ENCODE measurements around the gene SLC9A2. TPM values are rescaled to one million over a fixed set of nuclear protein-coding genes. Genes with fewer than 3 reads are reported as not detected.
A peak's percentile ranks its signal among the peaks of the same experiment; 100 is the strongest.

Gene SLC9A2, protein sequence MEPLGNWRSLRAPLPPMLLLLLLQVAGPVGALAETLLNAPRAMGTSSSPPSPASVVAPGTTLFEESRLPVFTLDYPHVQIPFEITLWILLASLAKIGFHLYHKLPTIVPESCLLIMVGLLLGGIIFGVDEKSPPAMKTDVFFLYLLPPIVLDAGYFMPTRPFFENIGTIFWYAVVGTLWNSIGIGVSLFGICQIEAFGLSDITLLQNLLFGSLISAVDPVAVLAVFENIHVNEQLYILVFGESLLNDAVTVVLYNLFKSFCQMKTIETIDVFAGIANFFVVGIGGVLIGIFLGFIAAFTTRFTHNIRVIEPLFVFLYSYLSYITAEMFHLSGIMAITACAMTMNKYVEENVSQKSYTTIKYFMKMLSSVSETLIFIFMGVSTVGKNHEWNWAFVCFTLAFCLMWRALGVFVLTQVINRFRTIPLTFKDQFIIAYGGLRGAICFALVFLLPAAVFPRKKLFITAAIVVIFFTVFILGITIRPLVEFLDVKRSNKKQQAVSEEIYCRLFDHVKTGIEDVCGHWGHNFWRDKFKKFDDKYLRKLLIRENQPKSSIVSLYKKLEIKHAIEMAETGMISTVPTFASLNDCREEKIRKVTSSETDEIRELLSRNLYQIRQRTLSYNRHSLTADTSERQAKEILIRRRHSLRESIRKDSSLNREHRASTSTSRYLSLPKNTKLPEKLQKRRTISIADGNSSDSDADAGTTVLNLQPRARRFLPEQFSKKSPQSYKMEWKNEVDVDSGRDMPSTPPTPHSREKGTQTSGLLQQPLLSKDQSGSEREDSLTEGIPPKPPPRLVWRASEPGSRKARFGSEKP
- polyA plus RNA-seq (2013, experiment 1 of 2): 0.01 TPM
- polyA plus RNA-seq (2013, experiment 2 of 2): 0.01 TPM

DNA sequence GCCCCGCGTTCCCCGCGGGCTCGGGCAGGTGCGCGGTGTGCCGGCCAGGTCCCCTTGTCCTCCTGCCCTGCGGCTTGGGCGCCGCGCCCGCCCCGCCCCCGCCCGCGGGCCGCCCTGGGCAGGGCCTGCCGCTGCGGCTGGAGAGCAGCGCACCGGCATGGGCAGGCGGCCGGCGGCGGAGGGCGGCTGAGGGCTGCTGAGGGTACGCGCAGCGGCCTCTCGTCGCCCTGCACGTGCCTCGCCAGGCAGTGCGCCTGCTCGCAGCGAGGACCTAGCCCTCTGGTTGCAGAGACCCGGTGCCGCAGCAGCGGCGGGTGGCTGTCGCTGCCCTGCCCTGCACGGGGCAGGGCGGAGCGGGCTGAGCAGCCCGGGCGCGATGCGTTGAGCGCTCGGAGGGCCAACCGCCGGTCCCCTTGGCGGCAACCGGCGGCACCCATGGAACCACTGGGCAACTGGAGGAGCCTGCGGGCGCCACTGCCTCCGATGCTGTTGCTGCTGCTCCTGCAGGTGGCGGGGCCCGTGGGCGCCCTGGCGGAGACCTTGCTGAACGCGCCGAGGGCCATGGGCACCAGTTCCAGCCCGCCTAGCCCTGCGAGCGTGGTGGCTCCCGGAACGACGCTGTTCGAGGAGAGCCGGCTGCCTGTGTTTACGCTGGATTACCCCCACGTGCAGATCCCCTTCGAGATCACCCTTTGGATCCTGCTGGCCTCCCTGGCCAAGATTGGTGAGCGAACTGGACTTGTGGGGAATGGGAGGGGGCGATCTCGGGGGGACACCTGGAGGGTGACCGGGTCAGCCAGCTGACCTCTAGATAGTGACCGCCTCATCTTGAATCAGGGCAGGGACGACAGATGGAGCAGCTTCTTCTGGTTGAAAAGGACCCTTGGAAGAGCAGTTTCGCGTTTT, at the start of gene SLC9A2:
Gene SLC9A2, plus strand, starts transcription at position 140 of the 906 bp plus-strand sequence. Its CDS starts 296 bp downstream, at position 436.
- peak; percentile 48 for DNase-seq (ENCODE audit: low spot score)
- WGBS, 2 donors (ENCODE audit: extremely low coverage in 2 of 2, insufficient read length in 2 of 2, insufficient replicate concordance in 1 of 2): no CpG with 5 or more reads among the region's 85 CpGs
- no peaks in the 10 kb centered on the region for H3K79me1 ChIP-seq (ENCODE audit: low read depth, low read length)
- peaks cover 5 to 78% (median 26%) of the 10 kb centered on the region in 3 experiments for H3K27me3 ChIP-seq (ENCODE audit: control insufficient read depth in 3 of 3, insufficient read depth in 3 of 3, low read depth in 1 of 3, low read length in 3 of 3)
- peak within 1 kb of the TSS; percentile 76 for H3K14ac ChIP-seq (ENCODE audit: low read length)
- H4K91ac ChIP-seq (ENCODE audit: low read depth, low read length, poor library complexity): no peak within 1 kb of the TSS
- no peak within 1 kb of the TSS for H3K27ac ChIP-seq (replicated peaks; ENCODE audit: low read length)
- H3K9me3 ChIP-seq (replicated peaks in 1 of 2; ENCODE audit: control insufficient read depth in 2 of 2, insufficient read depth in 1 of 2, low read depth in 1 of 2, low read length in 2 of 2): no peaks in the 10 kb centered on the region
- H2BK12ac ChIP-seq (ENCODE audit: low read length): no peak within 1 kb of the TSS
- H3K23ac ChIP-seq (ENCODE audit: low read depth, low read length, poor library complexity): peak within 1 kb of the TSS; percentile 59
- H2AFZ ChIP-seq (ENCODE audit: low read length): peak within 1 kb of the TSS; percentile 92
- H4K8ac ChIP-seq (ENCODE audit: low read depth, low read length): peak within 1 kb of the TSS; percentile 68
- H3K9ac ChIP-seq (ENCODE audit: low read depth, low read length, poor library complexity): peak within 1 kb of the TSS; percentile 82
- H2BK120ac ChIP-seq (ENCODE audit: low read depth, low read length): no peak within 1 kb of the TSS
- H2AK5ac ChIP-seq (ENCODE audit: low read depth, low read length): no peak within 1 kb of the TSS
- H3K4ac ChIP-seq (ENCODE audit: low read length): no peak within 1 kb of the TSS
- peak within 1 kb of the TSS; percentile 39 to 86 for H3K4me3 ChIP-seq (ENCODE audit: low read length in 2 of 2)
- H2BK15ac ChIP-seq (ENCODE audit: low read length): peak within 1 kb of the TSS; percentile 71
- H3K36me3 ChIP-seq (replicated peaks in 1 of 2; ENCODE audit: control insufficient read depth in 2 of 2, insufficient read depth in 2 of 2, low read length in 2 of 2): no peaks in the 10 kb centered on the region
- H3K4me2 ChIP-seq (ENCODE audit: insufficient read depth, low read length, poor library complexity, severe bottlenecking): peak within 1 kb of the TSS; percentile 91
- peak within 1 kb of the TSS; percentile 94 for H3K18ac ChIP-seq (ENCODE audit: low read length)
- peaks cover 0 to 6% of the 10 kb centered on the region in 2 donors for H3K4me1 ChIP-seq (ENCODE audit: control insufficient read depth in 2 of 2, insufficient read depth in 1 of 2, low read depth in 1 of 2, low read length in 2 of 2)
- no peak within 1 kb of the TSS for H2BK5ac ChIP-seq (ENCODE audit: low read length)

DNA sequence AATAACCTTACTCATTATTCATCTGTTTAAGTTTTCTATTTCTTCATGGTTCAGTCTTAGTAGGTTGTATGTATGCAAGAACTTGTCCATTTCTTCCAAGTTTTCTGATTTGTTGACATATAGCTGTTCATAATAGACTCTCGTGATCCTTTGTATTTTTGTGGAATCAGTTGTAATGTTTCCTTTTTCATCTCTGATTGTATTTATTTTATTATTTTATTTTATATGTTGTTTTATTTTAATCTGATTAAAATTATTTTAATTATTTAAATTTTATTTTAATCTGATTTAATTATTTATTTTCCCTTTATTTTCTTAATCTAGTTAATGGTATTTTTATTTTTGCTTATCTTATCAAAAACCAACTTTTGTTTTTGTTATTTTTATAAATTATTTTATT, 43.5 kb upstream of the SLC9A2 start:
- H3K4ac ChIP-seq (ENCODE audit: low read length): no peak overlapping the region
- H3K27me3 ChIP-seq (ENCODE audit: control insufficient read depth in 3 of 3, insufficient read depth in 3 of 3, low read depth in 1 of 3, low read length in 3 of 3): no peaks in the 10 kb centered on the region
- no peak overlapping the region for H3K18ac ChIP-seq (ENCODE audit: low read length)
- no peaks in the 10 kb centered on the region for H3K36me3 ChIP-seq (replicated peaks in 1 of 2; ENCODE audit: control insufficient read depth in 2 of 2, insufficient read depth in 2 of 2, low read length in 2 of 2)
- no peaks in the 10 kb centered on the region for H3K4me1 ChIP-seq (ENCODE audit: control insufficient read depth in 2 of 2, insufficient read depth in 1 of 2, low read depth in 1 of 2, low read length in 2 of 2)
- no peaks in the 10 kb centered on the region for H3K9me3 ChIP-seq (replicated peaks in 1 of 2; ENCODE audit: control insufficient read depth in 2 of 2, insufficient read depth in 1 of 2, low read depth in 1 of 2, low read length in 2 of 2)
- no peak overlapping the region for H3K27ac ChIP-seq (replicated peaks; ENCODE audit: low read length)
- no peak overlapping the region for H2BK12ac ChIP-seq (ENCODE audit: low read length)
- H2BK120ac ChIP-seq (ENCODE audit: low read depth, low read length): no peak overlapping the region
- no peak overlapping the region for H4K91ac ChIP-seq (ENCODE audit: low read depth, low read length, poor library complexity)
- H2AK5ac ChIP-seq (ENCODE audit: low read depth, low read length): no peak overlapping the region
- no peak overlapping the region for H3K14ac ChIP-seq (ENCODE audit: low read length)
- no peak overlapping the region for H3K23ac ChIP-seq (ENCODE audit: low read depth, low read length, poor library complexity)
- H2BK5ac ChIP-seq (ENCODE audit: low read length): no peak overlapping the region
- no peak overlapping the region for H4K8ac ChIP-seq (ENCODE audit: low read depth, low read length)
- H3K79me1 ChIP-seq (ENCODE audit: low read depth, low read length): no peaks in the 10 kb centered on the region
- no peak overlapping the region for H3K4me3 ChIP-seq (ENCODE audit: low read length in 2 of 2)
- no CpG with 5 or more reads among the region's 1 CpG for WGBS, 2 donors (ENCODE audit: extremely low coverage in 2 of 2, insufficient read length in 2 of 2, insufficient replicate concordance in 1 of 2)
- no peak overlapping the region for H2AFZ ChIP-seq (ENCODE audit: low read length)
- H2BK15ac ChIP-seq (ENCODE audit: low read length): no peak overlapping the region
- H3K4me2 ChIP-seq (ENCODE audit: insufficient read depth, low read length, poor library complexity, severe bottlenecking): no peak overlapping the region
- no peak overlapping the region for H3K9ac ChIP-seq (ENCODE audit: low read depth, low read length, poor library complexity)
- DNase-seq (ENCODE audit: low spot score): no peak

DNA sequence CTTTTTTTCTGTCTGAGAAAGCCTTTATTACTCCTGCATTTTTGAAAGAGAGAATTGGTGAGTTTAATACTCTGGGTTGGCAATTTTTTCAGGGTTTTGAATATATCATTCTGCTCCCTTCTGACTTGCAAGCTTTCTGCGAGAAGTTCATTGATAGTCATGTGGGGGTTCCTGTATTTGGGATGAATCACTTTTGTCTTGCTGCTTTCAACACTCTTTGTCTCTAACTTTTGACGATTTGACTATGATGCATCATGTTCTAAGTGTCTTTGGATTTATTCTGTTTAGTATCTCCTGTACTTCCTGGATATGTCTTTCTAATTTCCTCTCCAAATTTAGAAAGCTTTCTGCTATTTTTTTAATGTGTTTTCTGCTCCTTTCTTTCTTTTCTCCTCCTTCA, 41.0 kb upstream of the SLC9A2 start:
- H3K18ac ChIP-seq (ENCODE audit: low read length): no peak overlapping the region
- no peak overlapping the region for H3K4ac ChIP-seq (ENCODE audit: low read length)
- H3K36me3 ChIP-seq (replicated peaks in 1 of 2; ENCODE audit: control insufficient read depth in 2 of 2, insufficient read depth in 2 of 2, low read length in 2 of 2): no peaks in the 10 kb centered on the region
- H3K9me3 ChIP-seq (replicated peaks in 1 of 2; ENCODE audit: control insufficient read depth in 2 of 2, insufficient read depth in 1 of 2, low read depth in 1 of 2, low read length in 2 of 2): no peaks in the 10 kb centered on the region
- H3K4me2 ChIP-seq (ENCODE audit: insufficient read depth, low read length, poor library complexity, severe bottlenecking): no peak overlapping the region
- no peak overlapping the region for H3K4me3 ChIP-seq (ENCODE audit: low read length in 2 of 2)
- no peak overlapping the region for H2BK12ac ChIP-seq (ENCODE audit: low read length)
- whole genome bisulfite sequencing, 2 donors (ENCODE audit: extremely low coverage in 2 of 2, insufficient read length in 2 of 2, insufficient replicate concordance in 1 of 2): no CpG with 5 or more reads among the region's 2 CpGs
- H3K23ac ChIP-seq (ENCODE audit: low read depth, low read length, poor library complexity): no peak overlapping the region
- H3K9ac ChIP-seq (ENCODE audit: low read depth, low read length, poor library complexity): no peak overlapping the region
- no peaks in the 10 kb centered on the region for H3K4me1 ChIP-seq (ENCODE audit: control insufficient read depth in 2 of 2, insufficient read depth in 1 of 2, low read depth in 1 of 2, low read length in 2 of 2)
- H4K8ac ChIP-seq (ENCODE audit: low read depth, low read length): no peak overlapping the region
- H2BK120ac ChIP-seq (ENCODE audit: low read depth, low read length): no peak overlapping the region
- H3K14ac ChIP-seq (ENCODE audit: low read length): no peak overlapping the region
- no peaks in the 10 kb centered on the region for H3K27me3 ChIP-seq (ENCODE audit: control insufficient read depth in 3 of 3, insufficient read depth in 3 of 3, low read depth in 1 of 3, low read length in 3 of 3)
- H2BK5ac ChIP-seq (ENCODE audit: low read length): no peak overlapping the region
- H3K27ac ChIP-seq (replicated peaks; ENCODE audit: low read length): no peak overlapping the region
- H4K91ac ChIP-seq (ENCODE audit: low read depth, low read length, poor library complexity): no peak overlapping the region
- H2AFZ ChIP-seq (ENCODE audit: low read length): no peak overlapping the region
- no peak for DNase-seq (ENCODE audit: low spot score)
- H3K79me1 ChIP-seq (ENCODE audit: low read depth, low read length): no peaks in the 10 kb centered on the region
- no peak overlapping the region for H2BK15ac ChIP-seq (ENCODE audit: low read length)
- no peak overlapping the region for H2AK5ac ChIP-seq (ENCODE audit: low read depth, low read length)

Data from neuronal stem cell (in vitro differentiated cells).